ENCODE measurements around the gene MPND. TPM values are rescaled to one million over a fixed set of nuclear protein-coding genes. Genes with fewer than 3 reads are reported as not detected.

MPND gene
- total RNA-seq, 4 donors from 2014 or later, result 8.3 to 26.1 (median 20.8) TPM

- H3K9me3 ChIP-seq, result no peaks in the 10 kb centered on the region
- peak overlapping the region in 1 of 4 donors; percentile 26 for H3K27ac ChIP-seq
- no peak for DNase-seq
- H3K4me1 ChIP-seq, result peaks cover 12 to 73% (median 66%) of the 10 kb centered on the region in 4 donors
- H3K36me3 ChIP-seq, result peaks cover 0 to 14% (median 0%) of the 10 kb centered on the region in 3 donors
- TF ChIP-seq, protein P1, sequence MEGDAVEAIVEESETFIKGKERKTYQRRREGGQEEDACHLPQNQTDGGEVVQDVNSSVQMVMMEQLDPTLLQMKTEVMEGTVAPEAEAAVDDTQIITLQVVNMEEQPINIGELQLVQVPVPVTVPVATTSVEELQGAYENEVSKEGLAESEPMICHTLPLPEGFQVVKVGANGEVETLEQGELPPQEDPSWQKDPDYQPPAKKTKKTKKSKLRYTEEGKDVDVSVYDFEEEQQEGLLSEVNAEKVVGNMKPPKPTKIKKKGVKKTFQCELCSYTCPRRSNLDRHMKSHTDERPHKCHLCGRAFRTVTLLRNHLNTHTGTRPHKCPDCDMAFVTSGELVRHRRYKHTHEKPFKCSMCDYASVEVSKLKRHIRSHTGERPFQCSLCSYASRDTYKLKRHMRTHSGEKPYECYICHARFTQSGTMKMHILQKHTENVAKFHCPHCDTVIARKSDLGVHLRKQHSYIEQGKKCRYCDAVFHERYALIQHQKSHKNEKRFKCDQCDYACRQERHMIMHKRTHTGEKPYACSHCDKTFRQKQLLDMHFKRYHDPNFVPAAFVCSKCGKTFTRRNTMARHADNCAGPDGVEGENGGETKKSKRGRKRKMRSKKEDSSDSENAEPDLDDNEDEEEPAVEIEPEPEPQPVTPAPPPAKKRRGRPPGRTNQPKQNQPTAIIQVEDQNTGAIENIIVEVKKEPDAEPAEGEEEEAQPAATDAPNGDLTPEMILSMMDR (IDR thresholded peaks at IDR 0.05), result no peak
- no peak for TF ChIP-seq POLR2A (IDR thresholded peaks at IDR 0.05)
- no peaks in the 10 kb centered on the region for H3K27me3 ChIP-seq
- H3K4me3 ChIP-seq, result no peak overlapping the region
These were observed 28.1 kb downstream of the MPND start for GRCh38 chr19:4371247-4372164.

GRCh38 chr19:4372165-4373012 lies 29.0 kb downstream of the MPND start:
- no peaks in the 10 kb centered on the region for H3K27me3 ChIP-seq
- TF ChIP-seq, protein P1 (IDR thresholded peaks at IDR 0.05), result no peak
- no peak for TF ChIP-seq POLR2A (IDR thresholded peaks at IDR 0.05)
- H3K36me3 ChIP-seq, result peaks cover 0 to 7% (median 0%) of the 10 kb centered on the region in 3 donors
- no peak overlapping the region for H3K4me3 ChIP-seq
- peak overlapping the region in 2 of 4 donors; percentile 85 to 95 for H3K27ac ChIP-seq
- H3K9me3 ChIP-seq, result no peaks in the 10 kb centered on the region
- DNase-seq, result no peak
- peaks cover 12 to 82% (median 71%) of the 10 kb centered on the region in 4 donors for H3K4me1 ChIP-seq

DNA sequence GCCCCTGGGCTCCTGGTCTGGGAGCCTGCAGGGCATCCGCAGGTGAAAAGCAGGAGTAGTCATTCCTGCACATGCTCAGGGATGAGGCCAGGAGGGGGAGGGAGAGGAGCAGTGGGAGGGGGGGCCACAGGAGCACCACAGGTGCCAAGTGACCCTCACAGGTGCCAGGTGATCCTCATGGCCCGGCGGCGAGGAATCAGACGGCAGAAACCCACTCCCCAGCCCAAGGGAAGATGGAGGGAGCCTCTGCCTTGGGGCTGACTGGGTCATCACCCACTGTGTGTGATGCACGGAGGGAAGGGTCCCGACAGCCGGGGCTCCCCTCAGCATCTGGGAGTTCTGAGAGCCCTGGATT lies 29.6 kb downstream of the MPND start:
- Histone ChIP-seq H3K27me3 (no peaks in the 10 kb centered on the region), H3K36me3 (peaks cover 0 to 6% (median 0%) of the 10 kb centered on the region in 3 donors), H3K4me3 (no peak overlapping the region), H3K4me1 (peaks cover 12 to 84% (median 71%) of the 10 kb centered on the region in 4 donors), H3K27ac (peak overlapping the region in 3 of 4 donors; percentile 77 to 95 (median 85)), H3K9me3 (no peaks in the 10 kb centered on the region)
- DNase-seq, result no peak
- TF ChIP-seq POLR2A (IDR thresholded peaks at IDR 0.05), result no peak
- TF ChIP-seq, protein P1 (IDR thresholded peaks at IDR 0.05), result no peak

GRCh38 chr19:4373601-4374497 lies 30.5 kb downstream of the MPND start:
- Histone ChIP-seq H3K9me3 (no peaks in the 10 kb centered on the region), H3K4me3 (no peak overlapping the region), H3K36me3 (peaks cover 0 to 4% (median 0%) of the 10 kb centered on the region in 3 donors), H3K27me3 (no peaks in the 10 kb centered on the region), H3K4me1 (peaks cover 12 to 84% (median 67%) of the 10 kb centered on the region in 4 donors), H3K27ac (peak overlapping the region; percentile 68 to 95 (median 81))
- no peak for TF ChIP-seq POLR2A (IDR thresholded peaks at IDR 0.05)
- TF ChIP-seq, protein P1 (IDR thresholded peaks at IDR 0.05), result no peak
- DNase-seq, result no peak

Data from Peyer's patch (tissue), 4 donors.